ENCODE measurements around the gene PPIH.

GRCh38 chr1:42679364-42679983 lies 21.3 kb downstream of the PPIH start:
- TF ChIP-seq CTCF (IDR thresholded peaks at IDR 0.05) (no peak), POLR2A (IDR thresholded peaks at IDR 0.05) (no peak)
